Spinal cord (tissue), 10 donors: ENCODE results near the gene SUSD4. TPM values are rescaled to one million over a fixed set of nuclear protein-coding genes. Genes with fewer than 3 reads are reported as not detected.

Experiments
- DNase-seq, 6 donors: peaks; one replicate each; pipeline versions ENCODE4 v3.0.0 to v3.0.0-alpha.2; 2013 to 2015; ENCODE audit warnings: low spot score in 6 of 6, low read depth in 4 of 6
- H3K27ac ChIP-seq: one replicate; pipeline ENCODE4 v1.5.1; 2013; ENCODE audit warnings: low read depth, low read length, control low read depth
- H3K27me3 ChIP-seq: one replicate; pipeline ENCODE4 v1.6.1; 2013; ENCODE audit warnings: low read length; ENCODE audit not compliant: control insufficient read depth, insufficient read depth
- H3K36me3 ChIP-seq: one replicate; pipeline ENCODE4 v1.6.1; 2013; ENCODE audit warnings: low read length; ENCODE audit not compliant: control insufficient read depth, insufficient read depth
- H3K4me1 ChIP-seq: one replicate; pipeline ENCODE4 v1.6.1; 2013; ENCODE audit warnings: low read length; ENCODE audit not compliant: control insufficient read depth, insufficient read depth
- H3K4me3 ChIP-seq: one replicate; pipeline ENCODE4 v1.5.1; 2013; ENCODE audit warnings: low read depth, low read length, control low read depth
- H3K9me3 ChIP-seq: one replicate; pipeline ENCODE4 v1.6.1; 2013; ENCODE audit warnings: low read length; ENCODE audit not compliant: control insufficient read depth, insufficient read depth
- WGBS: methylation state at CpG from one replicate; pipeline ENCODE4 v1.1.5; 2013; ENCODE audit warnings: missing lambda C conversion rate; ENCODE audit not compliant: insufficient coverage; 5-methylcytosine and 5-hydroxymethylcytosine counted together
- long read RNA-seq, 4 donors: transcript quantifications; one replicate each; lab custom pipeline, GENCODE V29; 2026
- polyA plus RNA-seq, 2 donors: library from polyadenylated mRNA; unstranded; fragments of 120-200 nt; gene quantifications; one replicate each; pipeline ENCODE4 v1.2.1, GENCODE V29; 2013; ENCODE audit not compliant: insufficient read length in 2 of 2
- total RNA-seq, 2 donors: library from RNA; depleted of rRNA in 1 of 2; stranded (reverse); fragments of 120-200 nt in 1 of 2; fragments of >200 nt in 1 of 2; gene quantifications; one replicate each; pipeline versions ENCODE4 v1.2.3 to v1.2.4, GENCODE V29; 2013 to 2014
- donor health status: healthy.

Gene SUSD4, protein sequence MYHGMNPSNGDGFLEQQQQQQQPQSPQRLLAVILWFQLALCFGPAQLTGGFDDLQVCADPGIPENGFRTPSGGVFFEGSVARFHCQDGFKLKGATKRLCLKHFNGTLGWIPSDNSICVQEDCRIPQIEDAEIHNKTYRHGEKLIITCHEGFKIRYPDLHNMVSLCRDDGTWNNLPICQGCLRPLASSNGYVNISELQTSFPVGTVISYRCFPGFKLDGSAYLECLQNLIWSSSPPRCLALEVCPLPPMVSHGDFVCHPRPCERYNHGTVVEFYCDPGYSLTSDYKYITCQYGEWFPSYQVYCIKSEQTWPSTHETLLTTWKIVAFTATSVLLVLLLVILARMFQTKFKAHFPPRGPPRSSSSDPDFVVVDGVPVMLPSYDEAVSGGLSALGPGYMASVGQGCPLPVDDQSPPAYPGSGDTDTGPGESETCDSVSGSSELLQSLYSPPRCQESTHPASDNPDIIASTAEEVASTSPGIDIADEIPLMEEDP
- total RNA-seq (10 to 100 TPM; 20.2 to 38.4 TPM), polyA plus RNA-seq (10 to 100 TPM; 47.1 to 54.4 TPM)
- long read RNA-seq, donor 1, partial matches to known transcripts: 13 of 23 reads
- long read RNA-seq, donor 1, other reads (novel, unspliced or antisense): 0 of 23 reads
- long read RNA-seq, donor 2, partial matches to known transcripts: 0 of 1 reads
- long read RNA-seq, donor 2, other reads (novel, unspliced or antisense): 0 of 1 reads
- long read RNA-seq, donor 3, partial matches to known transcripts: 0 of 4 reads
- long read RNA-seq, donor 3, other reads (novel, unspliced or antisense): 0 of 4 reads
- long read RNA-seq, donor 4, partial matches to known transcripts: 0 of 2 reads
- long read RNA-seq, donor 4, other reads (novel, unspliced or antisense): 0 of 2 reads

DNA sequence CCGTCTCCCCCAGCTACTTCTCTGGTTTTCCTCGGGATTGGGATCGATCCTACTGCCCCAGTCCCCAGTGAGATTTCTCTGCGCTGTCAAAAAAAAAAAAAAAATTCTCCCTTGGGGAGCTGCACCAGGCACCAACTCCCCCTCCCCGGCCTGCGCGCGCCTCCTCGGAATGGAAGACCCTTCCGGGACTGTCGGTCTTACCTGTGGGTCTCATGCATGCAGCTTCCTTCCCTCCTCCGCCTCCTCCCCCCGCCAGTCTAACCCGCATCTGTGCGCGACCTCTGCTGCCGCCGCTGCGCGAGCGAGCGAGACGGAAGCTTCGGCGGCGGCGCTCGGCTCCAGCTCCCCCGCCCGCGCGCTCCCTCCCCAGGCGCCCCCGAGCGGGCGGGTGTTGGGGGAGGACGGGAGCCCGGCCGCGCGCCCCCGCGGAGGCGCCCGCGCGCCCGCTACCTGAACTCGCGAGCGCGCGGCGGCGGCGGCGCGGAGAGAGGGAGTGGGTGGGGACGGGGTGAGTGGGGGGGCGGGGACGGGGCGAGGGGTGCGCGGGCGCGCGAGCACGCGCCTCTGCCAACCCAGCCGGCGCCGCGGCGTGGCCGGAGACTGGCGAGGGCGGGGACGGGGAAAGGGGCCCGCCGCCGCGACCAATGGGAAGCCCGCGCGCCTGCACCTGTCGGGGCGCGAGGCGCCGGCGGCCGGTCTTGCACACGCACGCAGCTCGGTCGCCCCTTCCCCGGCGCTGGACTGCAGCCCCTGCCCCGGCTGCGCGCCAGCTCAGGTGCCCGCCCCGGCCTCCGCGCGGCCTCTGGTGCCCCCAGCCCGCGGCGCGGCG lies at the start of gene SUSD4:
Gene SUSD4, minus strand, starts transcription at position 321 of the 829 bp plus-strand sequence. CDS start 751 bp downstream, outside the sequence.
- DNase-seq: peak; percentile 43 to 95 (median 70)
- WGBS: under 1% methylated on average over 89 of the region's 111 CpGs
- H3K4me3 ChIP-seq: peak within 1 kb of the TSS; percentile 70
- H3K27ac ChIP-seq: peak within 1 kb of the TSS; percentile 61
- H3K9me3 ChIP-seq: no peaks in the 10 kb centered on the region
- peaks cover 21% of the 10 kb centered on the region for H3K4me1 ChIP-seq
- H3K36me3 ChIP-seq: no peaks in the 10 kb centered on the region
- peaks cover 3% of the 10 kb centered on the region for H3K27me3 ChIP-seq

DNA sequence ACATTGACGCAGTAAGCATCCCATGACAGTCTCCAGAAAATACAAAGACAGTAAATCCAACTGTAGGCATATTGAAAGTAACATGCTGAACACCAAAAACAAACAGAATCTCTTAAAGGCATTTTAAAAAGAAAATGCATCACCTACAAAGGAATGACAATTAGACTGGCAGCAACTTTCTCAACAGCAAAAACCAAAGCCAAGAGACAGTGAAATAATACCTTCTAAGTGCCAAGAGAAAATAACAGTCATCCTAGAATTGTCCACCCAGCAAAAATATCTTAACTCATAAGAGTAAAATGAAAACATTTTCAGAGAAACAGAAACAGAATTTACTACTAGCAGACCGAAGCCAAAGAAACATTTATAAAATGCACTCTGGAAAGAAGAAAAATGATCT lies 49.2 kb upstream of the SUSD4 start:
- no peaks in the 10 kb centered on the region for H3K36me3 ChIP-seq
- peaks cover 1% of the 10 kb centered on the region for H3K9me3 ChIP-seq
- no peak for DNase-seq
- no peak overlapping the region for H3K27ac ChIP-seq
- no CpG with 5 or more reads among the region's 2 CpGs for WGBS
- H3K4me3 ChIP-seq: no peak overlapping the region
- no peaks in the 10 kb centered on the region for H3K27me3 ChIP-seq
- H3K4me1 ChIP-seq: no peaks in the 10 kb centered on the region

DNA sequence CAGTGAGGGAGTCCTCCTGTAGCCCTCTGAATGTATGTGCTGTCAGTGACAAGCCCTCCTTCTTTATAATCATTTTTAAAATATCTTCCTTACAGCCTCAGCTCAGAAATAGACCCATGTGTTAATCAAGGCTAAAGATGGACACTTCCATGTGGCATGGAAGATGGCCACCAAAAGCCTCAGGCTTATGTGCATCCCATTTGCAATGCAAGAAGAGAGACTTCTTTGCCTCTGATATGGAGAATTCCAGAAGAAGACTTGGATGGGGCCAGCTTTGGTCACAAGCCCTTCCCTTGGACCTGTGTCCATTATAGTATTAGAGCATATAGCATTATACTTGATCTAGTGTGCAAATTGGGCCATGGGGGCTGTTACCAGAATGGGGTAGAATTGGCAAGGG lies 47.7 kb upstream of the SUSD4 start:
- Histone ChIP-seq H3K27ac (no peak overlapping the region), H3K4me1 (no peaks in the 10 kb centered on the region), H3K4me3 (no peak overlapping the region), H3K36me3 (no peaks in the 10 kb centered on the region), H3K27me3 (no peaks in the 10 kb centered on the region), H3K9me3 (peaks cover 1% of the 10 kb centered on the region)
- DNase-seq: no peak

DNA sequence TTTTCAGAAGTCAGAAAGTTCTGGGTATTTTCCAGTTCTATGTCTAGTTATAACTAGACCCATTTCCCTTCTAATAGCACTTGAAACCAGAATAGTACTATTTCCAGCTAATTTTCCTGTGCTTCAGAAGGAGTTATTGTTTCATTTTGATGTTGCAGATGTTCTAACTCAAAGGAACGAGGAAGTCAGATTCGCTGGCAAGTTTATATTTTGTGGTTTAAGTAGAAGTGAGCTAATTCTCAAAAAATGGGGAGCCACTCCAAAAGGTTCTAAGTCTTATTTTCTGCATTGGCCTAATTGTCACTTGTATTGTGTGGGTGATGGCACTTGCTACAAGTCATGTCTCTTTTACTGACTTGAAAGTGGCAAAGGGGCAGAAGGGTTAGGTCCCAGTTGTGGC lies 47.3 kb upstream of the SUSD4 start:
- no peak overlapping the region for H3K27ac ChIP-seq
- WGBS: 84% methylated on average over 2 of the region's 2 CpGs
- DNase-seq: no peak

DNA sequence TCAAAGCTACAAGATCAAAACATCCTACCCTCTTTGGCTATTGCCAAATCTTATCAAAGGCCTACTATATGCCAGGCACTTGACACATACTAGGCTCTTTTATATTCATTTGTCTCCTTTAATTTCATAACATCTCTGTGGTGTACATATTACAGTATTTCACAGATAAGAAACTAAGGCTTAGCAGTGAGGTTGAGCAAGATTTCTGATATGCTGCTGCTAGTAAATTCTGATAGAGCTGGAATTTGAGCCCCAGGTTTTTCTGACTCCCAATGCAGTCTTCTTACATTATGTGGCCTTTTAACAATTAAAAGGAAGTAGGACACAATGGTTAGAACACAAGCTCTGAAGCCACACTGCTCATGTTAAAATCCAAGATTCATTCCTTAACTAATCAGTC lies 46.1 kb upstream of the SUSD4 start:
- H3K4me1 ChIP-seq: no peaks in the 10 kb centered on the region
- no peaks in the 10 kb centered on the region for H3K36me3 ChIP-seq
- DNase-seq: no peak
- no peaks in the 10 kb centered on the region for H3K27me3 ChIP-seq
- H3K27ac ChIP-seq: no peak overlapping the region
- H3K9me3 ChIP-seq: peaks cover 1% of the 10 kb centered on the region
- H3K4me3 ChIP-seq: no peak overlapping the region

More for the DNA sequence above, 47.3 kb upstream of the SUSD4 start:
- no peaks in the 10 kb centered on the region for H3K4me1 ChIP-seq
- peaks cover 1% of the 10 kb centered on the region for H3K9me3 ChIP-seq
- no peaks in the 10 kb centered on the region for H3K36me3 ChIP-seq
- H3K4me3 ChIP-seq: no peak overlapping the region
- no peaks in the 10 kb centered on the region for H3K27me3 ChIP-seq

DNA sequence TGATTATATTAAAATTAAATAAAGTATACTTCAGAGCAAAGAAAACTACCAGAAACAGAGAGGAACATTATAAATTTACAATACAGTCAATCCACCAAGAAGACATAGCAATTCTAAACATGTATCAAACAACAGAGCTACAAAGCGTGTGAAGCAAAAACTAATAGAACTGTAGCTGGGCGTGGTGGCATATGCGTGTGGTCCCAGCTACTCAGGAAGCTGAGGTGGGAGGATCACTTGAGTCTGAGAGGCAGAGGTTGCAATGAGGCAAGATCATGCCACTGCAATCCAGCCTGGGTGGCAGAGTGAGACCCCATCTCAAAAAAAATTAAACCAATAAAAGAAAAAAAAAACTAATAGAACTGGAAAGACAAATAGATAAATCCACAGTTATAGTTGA lies 41.5 kb upstream of the SUSD4 start:
- Histone ChIP-seq H3K4me3 (no peak overlapping the region), H3K27me3 (no peaks in the 10 kb centered on the region), H3K4me1 (no peaks in the 10 kb centered on the region), H3K36me3 (no peaks in the 10 kb centered on the region), H3K9me3 (no peaks in the 10 kb centered on the region), H3K27ac (no peak overlapping the region)
- no peak for DNase-seq
- 93% methylated on average over 2 of the region's 3 CpGs for WGBS

DNA sequence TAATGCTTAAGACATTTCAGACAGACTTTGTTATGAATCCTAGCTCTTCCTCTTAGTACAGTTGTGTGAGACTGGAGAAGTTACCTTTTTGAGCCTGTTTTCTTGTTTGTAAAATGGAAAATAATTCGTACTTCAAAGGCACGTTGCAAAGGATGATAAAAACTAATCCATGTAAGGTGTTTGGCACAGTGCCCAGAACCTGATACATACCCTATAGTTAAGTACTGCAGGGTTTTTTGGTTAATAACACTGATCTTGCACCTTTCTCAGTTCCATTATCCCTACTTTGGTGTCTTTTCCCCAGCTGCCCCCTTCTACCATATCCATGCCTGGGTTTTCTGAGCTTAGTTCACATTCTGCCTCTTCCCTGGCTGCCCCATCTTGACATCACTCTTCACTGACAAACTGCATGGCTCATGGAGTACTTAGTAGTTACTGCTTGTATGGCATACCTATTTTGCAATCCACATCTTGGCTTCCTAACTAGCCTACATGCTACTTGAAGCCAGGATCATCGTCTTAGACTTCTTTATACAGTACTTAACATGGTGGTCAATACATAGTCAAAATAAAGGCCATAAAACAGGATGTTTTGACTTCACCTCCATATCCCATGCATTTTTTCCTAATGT lies 39.3 kb upstream of the SUSD4 start:
- peak in 1 of 6 donors; percentile 14 for DNase-seq
- Histone ChIP-seq H3K9me3 (no peaks in the 10 kb centered on the region), H3K27ac (no peak overlapping the region), H3K4me1 (no peaks in the 10 kb centered on the region), H3K36me3 (no peaks in the 10 kb centered on the region), H3K27me3 (no peaks in the 10 kb centered on the region), H3K4me3 (no peak overlapping the region)
- WGBS: no CpG with 5 or more reads among the region's 3 CpGs

DNA sequence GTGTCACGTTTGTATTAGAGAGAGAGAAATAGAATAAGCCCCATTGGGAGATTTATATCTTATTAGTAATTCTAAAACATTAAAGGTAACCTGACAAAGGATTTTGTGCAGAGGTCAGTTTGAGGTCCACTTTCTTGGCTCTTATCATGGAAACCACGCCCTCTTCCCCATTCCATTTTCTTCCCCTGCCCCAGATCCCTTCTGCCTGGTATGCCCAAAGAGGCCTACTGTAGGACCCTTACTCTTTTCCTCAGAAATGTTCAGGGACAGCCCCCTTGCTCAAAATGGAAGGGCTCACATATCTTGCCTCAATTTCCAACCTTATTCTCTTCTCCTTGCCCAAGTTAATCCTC lies 38.8 kb upstream of the SUSD4 start:
- Histone ChIP-seq H3K27ac (no peak overlapping the region), H3K4me1 (no peaks in the 10 kb centered on the region), H3K4me3 (no peak overlapping the region), H3K36me3 (no peaks in the 10 kb centered on the region), H3K27me3 (no peaks in the 10 kb centered on the region), H3K9me3 (no peaks in the 10 kb centered on the region)
- WGBS: 89% methylated on average over 1 of the region's 2 CpGs
- no peak for DNase-seq
